Endothelial cell of umbilical vein (primary cell): ENCODE measurements around the gene AREG. TPM values are rescaled to one million over a fixed set of nuclear protein-coding genes. Genes with fewer than 3 reads are reported as not detected.

ENCODE experiments used
- BruUV-seq: library from RNA; stranded (reverse); fragments of 400-500 nt; replicated peaks from 2 replicates; lab custom pipeline; 2021; lab: Mats Ljungman, UMichigan
- CTCF ChIA-PET: fragments of 300-600, 350-600 bp; sonication (Branson Sonifier 250); formaldehyde crosslinking; loops from one replicate; lab custom pipeline; 2021; ENCODE audit warnings: antibody characterized with exemption, inconsistent platforms; lab: Charles Lee
- POLR2A ChIA-PET: fragments of 300-600, 350-600 bp; sonication (Branson Sonifier 250); formaldehyde crosslinking; loops from one replicate; lab custom pipeline; 2021; ENCODE audit warnings: antibody characterized with exemption, inconsistent platforms; lab: Charles Lee
- DNase-seq: peaks from one replicate; pipeline ENCODE4 v3.0.0-alpha.2; 2011; ENCODE audit warnings: low read depth, low spot score
- FAIRE-seq: peaks from 2 replicates; lab custom pipeline; 2011; peaks lifted over from hg19 to GRCh38; lab: Jason Lieb, UNC
- H2AFZ ChIP-seq: 2 replicates; pipeline ENCODE4 v1.6.0; 2012; ENCODE audit warnings: low read depth, low read length, control low read depth, inconsistent platforms
- H3K27ac ChIP-seq: 2 replicates; pipeline ENCODE4 v1.5.1; 2011; ENCODE audit warnings: low read depth, mild to moderate bottlenecking, control low read depth, low read length, moderate library complexity; ENCODE audit not compliant: insufficient read depth
- H3K27me3 ChIP-seq, 2 experiments: 2 replicates each; pipeline versions ENCODE4 v1.6.0 to v1.6.1; 2011; ENCODE audit warnings: low read length in 2 of 2, mixed read lengths in 1 of 2; ENCODE audit not compliant: control insufficient read depth in 2 of 2, insufficient read depth in 2 of 2
- H3K36me3 ChIP-seq, 2 experiments: 2 replicates in 1 of 2; 3 replicates in 1 of 2; pipeline ENCODE4 v1.5.1; 2011; ENCODE audit warnings: low read length in 2 of 2, mild to moderate bottlenecking in 1 of 2, moderate library complexity in 1 of 2; ENCODE audit not compliant: control insufficient read depth in 2 of 2, insufficient read depth in 2 of 2; ENCODE audit errors: extremely low read depth in 1 of 2
- H3K4me1 ChIP-seq: 3 replicates; pipeline ENCODE4 v1.5.1; 2011; ENCODE audit warnings: mild to moderate bottlenecking, low read length; ENCODE audit not compliant: control insufficient read depth, insufficient read depth; ENCODE audit errors: extremely low read depth
- H3K4me2 ChIP-seq: 2 replicates; pipeline ENCODE4 v1.6.1; 2011; ENCODE audit warnings: low read length, control low read depth, mixed read lengths; ENCODE audit not compliant: insufficient read depth
- H3K4me3 ChIP-seq, 3 experiments: fragments of 200-600 bp in 1 of 3; sonication (generic), shearing (Covaris generic) in 1 of 3; replicated peaks in 1 of 3; 2 replicates each; pipeline ENCODE4 v1.5.1; 2011 to 2016; ENCODE audit warnings: control low read depth in 3 of 3, low read length in 3 of 3, mild to moderate bottlenecking in 2 of 3, inconsistent platforms in 1 of 3, low read depth in 1 of 3, moderate library complexity in 1 of 3; ENCODE audit not compliant: insufficient read depth in 1 of 3
- H3K79me2 ChIP-seq: 2 replicates; pipeline ENCODE4 v1.6.0; 2012; ENCODE audit warnings: low read length, inconsistent platforms; ENCODE audit not compliant: control insufficient read depth, insufficient read depth
- H3K9ac ChIP-seq: replicated peaks from 2 replicates; pipeline ENCODE3; 2011; ENCODE audit warnings: low read length, control low read depth; ENCODE audit not compliant: insufficient read depth; ENCODE audit errors: extremely low read depth
- H3K9me1 ChIP-seq: replicated peaks from 3 replicates; pipeline ENCODE4 v1.6.0; 2011; ENCODE audit warnings: mild to moderate bottlenecking, low read length; ENCODE audit not compliant: control insufficient read depth, insufficient read depth; ENCODE audit errors: extremely low read depth
- H3K9me3 ChIP-seq: replicated peaks from 2 replicates; pipeline ENCODE4 v1.5.1; 2012; ENCODE audit warnings: low read length, inconsistent platforms; ENCODE audit not compliant: control insufficient read depth, insufficient read depth
- H4K20me1 ChIP-seq: replicated peaks from 2 replicates; pipeline ENCODE3; 2011; ENCODE audit warnings: mild to moderate bottlenecking, low read length; ENCODE audit not compliant: control insufficient read depth, insufficient read depth; ENCODE audit errors: extremely low read depth
- EZH2 ChIP-seq: IDR thresholded peaks from 2 replicates; pipeline ENCODE4 v1.6.1; 2012; ENCODE audit warnings: borderline replicate concordance, low read depth, mild to moderate bottlenecking, moderate library complexity, low read length, inconsistent platforms; ENCODE audit not compliant: severe bottlenecking
- FOS ChIP-seq: IDR thresholded peaks from 2 replicates; pipeline ENCODE4 v1.6.1; 2011; ENCODE audit warnings: mild to moderate bottlenecking, low read length, moderate library complexity, borderline replicate concordance; ENCODE audit not compliant: insufficient read depth
- GATA2 ChIP-seq: IDR thresholded peaks from 2 replicates; pipeline ENCODE4 v1.7.0; 2011; ENCODE audit warnings: low read depth, mild to moderate bottlenecking, moderate library complexity, mixed read lengths, low read length; ENCODE audit not compliant: insufficient read length, insufficient read depth
- JUN ChIP-seq: IDR thresholded peaks from 2 replicates; pipeline ENCODE4 v1.6.1; 2011; ENCODE audit warnings: borderline replicate concordance, low read depth; ENCODE audit not compliant: insufficient read length, insufficient read depth
- MYC ChIP-seq: IDR thresholded peaks from one replicate; pipeline ENCODE4 v1.6.1; 2011; ENCODE audit warnings: mild to moderate bottlenecking, low read depth, low read length
- POLR2A ChIP-seq: IDR thresholded peaks from 2 replicates; pipeline ENCODE4 v1.6.1; 2012; ENCODE audit warnings: low read depth, mild to moderate bottlenecking, control low read depth, low read length
- POLR2AphosphoS5 ChIP-seq: IDR thresholded peaks from 2 replicates; pipeline ENCODE4 v1.6.1; 2012; ENCODE audit warnings: low read depth, mild to moderate bottlenecking, control low read depth, low read length, moderate library complexity; ENCODE audit not compliant: insufficient read depth
- dilution Hi-C: fragments of 300-500 bp; cut with MboI; formaldehyde crosslinking; loops from one replicate; pipeline ENCODE4 v1.15.0; 2019; ENCODE audit warnings: low sequenced_read_pairs; ENCODE audit not compliant: extremely low pct_ligation_motif_present
- intact Hi-C: fragments of 100-400 bp; cut with micrococcal nuclease; formaldehyde crosslinking; loops from one replicate; pipeline ENCODE4 v1.10.0; 2022
- polyA plus RNA-seq, 4 experiments: library from polyadenylated mRNA; depleted of rRNA in 3 of 4; stranded (reverse) in 3 of 4; unstranded in 1 of 4; fragments of >200 nt; gene quantifications; 2 replicates each; pipeline versions ENCODE4 v1.2.1 to v1.2.3, GENCODE V29; 2011 to 2012; ENCODE audit warnings: missing spikeins in 1 of 4
- total RNA-seq: library from RNA; stranded (reverse); gene quantifications from 2 replicates; pipeline ENCODE4 v1.2.3, GENCODE V29; 2021
- TF ChIP-seq, protein P1 (sequence below): IDR thresholded peaks from 2 replicates; pipeline ENCODE4 v1.6.1; 2011; ENCODE audit not compliant: insufficient read depth, insufficient read length
- TF ChIP-seq, protein P2 (sequence below), 2 donors: IDR thresholded peaks; 1 replicate in 1 of 2; 2 replicates in 1 of 2; pipeline ENCODE4 v1.5.1; 2011; ENCODE audit warnings: low read length in 2 of 2, mild to moderate bottlenecking in 2 of 2, moderate library complexity in 2 of 2, control low read depth in 1 of 2, inconsistent platforms in 1 of 2, low read depth in 1 of 2; ENCODE audit not compliant: insufficient read depth in 1 of 2; ENCODE audit errors: extremely low read depth in 1 of 2

The AREG gene
- total and polyA plus RNA-seq, 2 donors (not counting 3 experiments of a cell fraction or from before 2014, with no cell fraction given), result 0.17 to 0.55 TPM

DNA sequence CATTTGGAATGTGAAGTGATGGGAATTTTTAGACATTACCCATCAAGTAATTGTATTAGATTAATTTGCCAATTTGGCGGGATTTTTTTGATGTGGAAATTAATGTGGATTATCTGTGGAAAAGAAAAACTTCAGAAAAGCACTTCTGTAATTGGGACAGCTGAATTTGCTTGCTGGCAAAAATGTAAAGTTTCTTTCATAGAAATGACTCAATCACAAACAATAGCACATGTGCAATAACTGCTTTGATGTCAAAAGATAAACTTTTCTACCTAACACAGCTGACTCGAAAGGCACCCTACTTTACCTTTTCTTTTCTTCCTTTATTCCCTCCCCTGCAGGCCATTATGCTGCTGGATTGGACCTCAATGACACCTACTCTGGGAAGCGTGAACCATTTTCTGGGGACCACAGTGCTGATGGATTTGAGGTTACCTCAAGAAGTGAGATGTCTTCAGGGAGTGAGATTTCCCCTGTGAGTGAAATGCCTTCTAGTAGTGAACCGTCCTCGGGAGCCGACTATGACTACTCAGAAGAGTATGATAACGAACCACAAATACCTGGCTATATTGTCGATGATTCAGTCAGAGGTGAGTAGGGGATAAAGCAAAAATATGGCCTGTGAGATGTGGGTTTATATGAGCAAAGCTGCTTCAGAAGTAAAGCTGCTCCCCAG lies 1.4 kb downstream of the AREG start:
- Histone ChIP-seq H3K9me1 (no peaks in the 10 kb centered on the region), H3K9me3 (no peaks in the 10 kb centered on the region), H3K9ac (no peak overlapping the region), H3K4me2 (no peak overlapping the region), H3K4me3 (no peak overlapping the region), H3K27me3 (no peaks in the 10 kb centered on the region), H3K4me1 (peaks cover 11% of the 10 kb centered on the region), H2AFZ (no peak overlapping the region), H4K20me1 (no peaks in the 10 kb centered on the region), H3K27ac (no peak overlapping the region), H3K79me2 (no peaks in the 10 kb centered on the region), H3K36me3 (no peaks in the 10 kb centered on the region)
- CTCF ChIA-PET, result interaction anchor here (0.6 to 1.2 kb wide), 4 partner anchors 17 to 86 kb away, joined by 3 to 6 read pairs (median 4); no protein-coding TSS in a partner anchor
- POLR2A ChIA-PET, result no interaction called here
- dilution Hi-C loops (no loop called here), intact Hi-C loops (loop anchor here (5.0 kb wide), 1 partner anchor 124 kb away; no protein-coding TSS in a partner anchor)
- TF ChIP-seq JUN, result no peak
- TF ChIP-seq GATA2, result no peak
- TF ChIP-seq EZH2, result no peak
- TF ChIP-seq, protein P1, sequence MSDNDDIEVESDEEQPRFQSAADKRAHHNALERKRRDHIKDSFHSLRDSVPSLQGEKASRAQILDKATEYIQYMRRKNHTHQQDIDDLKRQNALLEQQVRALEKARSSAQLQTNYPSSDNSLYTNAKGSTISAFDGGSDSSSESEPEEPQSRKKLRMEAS, result no peak
- no peak for TF ChIP-seq FOS
- TF ChIP-seq POLR2A, result no peak
- TF ChIP-seq MYC, result no peak
- TF ChIP-seq, protein P2, sequence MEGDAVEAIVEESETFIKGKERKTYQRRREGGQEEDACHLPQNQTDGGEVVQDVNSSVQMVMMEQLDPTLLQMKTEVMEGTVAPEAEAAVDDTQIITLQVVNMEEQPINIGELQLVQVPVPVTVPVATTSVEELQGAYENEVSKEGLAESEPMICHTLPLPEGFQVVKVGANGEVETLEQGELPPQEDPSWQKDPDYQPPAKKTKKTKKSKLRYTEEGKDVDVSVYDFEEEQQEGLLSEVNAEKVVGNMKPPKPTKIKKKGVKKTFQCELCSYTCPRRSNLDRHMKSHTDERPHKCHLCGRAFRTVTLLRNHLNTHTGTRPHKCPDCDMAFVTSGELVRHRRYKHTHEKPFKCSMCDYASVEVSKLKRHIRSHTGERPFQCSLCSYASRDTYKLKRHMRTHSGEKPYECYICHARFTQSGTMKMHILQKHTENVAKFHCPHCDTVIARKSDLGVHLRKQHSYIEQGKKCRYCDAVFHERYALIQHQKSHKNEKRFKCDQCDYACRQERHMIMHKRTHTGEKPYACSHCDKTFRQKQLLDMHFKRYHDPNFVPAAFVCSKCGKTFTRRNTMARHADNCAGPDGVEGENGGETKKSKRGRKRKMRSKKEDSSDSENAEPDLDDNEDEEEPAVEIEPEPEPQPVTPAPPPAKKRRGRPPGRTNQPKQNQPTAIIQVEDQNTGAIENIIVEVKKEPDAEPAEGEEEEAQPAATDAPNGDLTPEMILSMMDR (IDR thresholded peaks at IDR 0.05; ENCODE audit: extremely low read depth in 1 of 2, insufficient read depth in 1 of 2, low read depth in 1 of 2, low read length in 2 of 2), result no peak
- TF ChIP-seq POLR2AphosphoS5, result no peak
- DNase-seq, result no peak
- no TSS peak for BruUV-seq
- no peak for FAIRE-seq
